Breast epithelium (tissue), 4 donors: Measurements from ENCODE around the gene EGFLAM. TPM values are rescaled to one million over a fixed set of nuclear protein-coding genes. Genes with fewer than 3 reads are reported as not detected.

Experiments
- DNase-seq, 2 donors: peaks; one replicate each; pipeline ENCODE4 v3.0.0-alpha.2; 2019; ENCODE audit warnings: low spot score in 2 of 2
- H3K27ac ChIP-seq, 2 donors: fragments of 200-600 bp; sonication (generic) in 1 of 2; one replicate each; pipeline ENCODE4 v1.5.1; 2016 to 2019; ENCODE audit warnings: mild to moderate bottlenecking in 1 of 2
- H3K27me3 ChIP-seq, 2 donors: fragments of 200-600 bp; sonication (generic) in 1 of 2; one replicate each; pipeline versions ENCODE4 v1.5.1 to v1.6.0; 2017 to 2019; ENCODE audit warnings: control low read depth in 1 of 2, mild to moderate bottlenecking in 1 of 2
- H3K36me3 ChIP-seq: fragments of 200-600 bp; one replicate; pipeline ENCODE4 v1.5.1; 2019
- H3K4me1 ChIP-seq, 2 donors: fragments of 200-600 bp; sonication (generic); one replicate each; pipeline ENCODE4 v1.5.1; 2016 to 2019; ENCODE audit warnings: control low read depth in 1 of 2
- H3K4me3 ChIP-seq, 3 donors: fragments of 200-600 bp; sonication (generic); 1 replicate in 2 of 3; 2 replicates in 1 of 3; pipeline ENCODE4 v1.5.1; 2016 to 2019; ENCODE audit warnings: mild to moderate bottlenecking in 3 of 3, moderate library complexity in 2 of 3
- H3K9me3 ChIP-seq, 2 donors: fragments of 200-600 bp; sonication (generic) in 1 of 2; one replicate each; pipeline ENCODE4 v1.5.1; 2016 to 2019; ENCODE audit warnings: control low read depth in 1 of 2
- CTCF ChIP-seq, 3 donors: fragments of 450-650 bp; IDR thresholded peaks; one replicate each; pipeline ENCODE4 v1.5.1; 2016 to 2017; ENCODE audit warnings: antibody characterized with exemption in 3 of 3, mild to moderate bottlenecking in 3 of 3, moderate library complexity in 3 of 3
- POLR2A ChIP-seq: fragments of 450-650 bp; IDR thresholded peaks from one replicate; pipeline ENCODE4 v1.6.1; 2016; ENCODE audit warnings: antibody characterized with exemption, mild to moderate bottlenecking, moderate library complexity
- POLR2AphosphoS5 ChIP-seq, 3 donors: sonication (generic); formaldehyde crosslinking; IDR thresholded peaks; one replicate each; pipeline ENCODE4 v1.6.1; 2017; ENCODE audit warnings: antibody characterized with exemption in 3 of 3
- intact Hi-C: fragments of 100-400 bp; cut with DNase I; formaldehyde crosslinking; loops from one replicate; pipeline ENCODE4 v1.15.1; 2023; ENCODE audit warnings: low total_unique reads
- total RNA-seq, 3 donors: library from RNA; depleted of rRNA; stranded (reverse); fragments of >200 nt; gene quantifications; one replicate each; pipeline ENCODE4 v1.1.0, GENCODE V29; 2016

Gene EGFLAM
- total RNA-seq, 3 donors from 2014 or later = 19.5 to 31.5 (median 30.5) TPM

- no peaks in the 10 kb centered on the region for H3K36me3 ChIP-seq
- H3K27me3 ChIP-seq = no peaks in the 10 kb centered on the region
- no peak overlapping the region for H3K4me3 ChIP-seq
- peak overlapping the region; percentile 66 to 78 for H3K27ac ChIP-seq
- no peaks in the 10 kb centered on the region for H3K4me1 ChIP-seq
- no peak for DNase-seq
- no peaks in the 10 kb centered on the region for H3K9me3 ChIP-seq
- TF ChIP-seq POLR2AphosphoS5 (IDR thresholded peaks at IDR 0.05) (no peak), POLR2A (no peak), CTCF (IDR thresholded peaks at IDR 0.05) (no peak)
- intact Hi-C loops = no loop called here
Observed at GRCh38 chr5:38450627-38451026, 192.3 kb downstream of the EGFLAM start.

GRCh38 chr5:38451074-38451725 is 192.8 kb downstream of the EGFLAM start:
- TF ChIP-seq POLR2AphosphoS5 (IDR thresholded peaks at IDR 0.05) (peak in 1 of 3 donors; percentile 40), CTCF (IDR thresholded peaks at IDR 0.05) (no peak)
- H3K27me3 ChIP-seq = no peaks in the 10 kb centered on the region
- intact Hi-C loops = no loop called here
- no peak overlapping the region for H3K4me3 ChIP-seq
- H3K27ac ChIP-seq = peak overlapping the region; percentile 66 to 78
- no peaks in the 10 kb centered on the region for H3K9me3 ChIP-seq
- no peaks in the 10 kb centered on the region for H3K4me1 ChIP-seq
- H3K36me3 ChIP-seq = no peaks in the 10 kb centered on the region
- no peak for DNase-seq

GRCh38 chr5:38452201-38452600 is 193.8 kb downstream of the EGFLAM start:
- DNase-seq = no peak
- H3K36me3 ChIP-seq = no peaks in the 10 kb centered on the region
- no peak for TF ChIP-seq CTCF (IDR thresholded peaks at IDR 0.05)
- TF ChIP-seq POLR2AphosphoS5 (IDR thresholded peaks at IDR 0.05) = no peak
- no peak overlapping the region for H3K27ac ChIP-seq
- H3K4me3 ChIP-seq = no peak overlapping the region
- H3K9me3 ChIP-seq = no peaks in the 10 kb centered on the region
- intact Hi-C loops = no loop called here
- H3K4me1 ChIP-seq = no peaks in the 10 kb centered on the region
- H3K27me3 ChIP-seq = no peaks in the 10 kb centered on the region

GRCh38 chr5:38453506-38453905 is 195.1 kb downstream of the EGFLAM start:
- no peak for TF ChIP-seq CTCF (IDR thresholded peaks at IDR 0.05)
- no peak for TF ChIP-seq POLR2A
- no peak for TF ChIP-seq POLR2AphosphoS5 (IDR thresholded peaks at IDR 0.05)
- no peak overlapping the region for H3K4me3 ChIP-seq
- H3K27me3 ChIP-seq = no peaks in the 10 kb centered on the region
- no peak for DNase-seq
- no peaks in the 10 kb centered on the region for H3K36me3 ChIP-seq
- intact Hi-C loops = no loop called here
- no peak overlapping the region for H3K27ac ChIP-seq
- H3K9me3 ChIP-seq = no peaks in the 10 kb centered on the region
- H3K4me1 ChIP-seq = no peaks in the 10 kb centered on the region

GRCh38 chr5:38453921-38454320 is 195.6 kb downstream of the EGFLAM start:
- TF ChIP-seq POLR2AphosphoS5 (IDR thresholded peaks at IDR 0.05) (no peak), POLR2A (no peak), CTCF (IDR thresholded peaks at IDR 0.05) (no peak)
- Histone ChIP-seq H3K27ac (no peak overlapping the region), H3K36me3 (no peaks in the 10 kb centered on the region), H3K27me3 (no peaks in the 10 kb centered on the region), H3K4me3 (no peak overlapping the region), H3K9me3 (no peaks in the 10 kb centered on the region), H3K4me1 (no peaks in the 10 kb centered on the region)
- DNase-seq = no peak
- intact Hi-C loops = no loop called here
